Measurements from ENCODE around the gene MRPL47. TPM values are rescaled to one million over a fixed set of nuclear protein-coding genes. Genes with fewer than 3 reads are reported as not detected.

MRPL47 gene
- polyA plus RNA-seq, 1 of the 3 experiments (the other 2 are of a cell fraction), result 37.8 TPM

- TF ChIP-seq REST (IDR thresholded peaks at IDR 0.05; ENCODE audit: low read depth, low read length) (no peak), NRF1 (IDR thresholded peaks at IDR 0.05; ENCODE audit: low read depth, low read length) (no peak), GABPA (IDR thresholded peaks at IDR 0.05; ENCODE audit: low read depth) (no peak), RCOR1 (IDR thresholded peaks at IDR 0.05; ENCODE audit: low read length) (0 out of 2 replicates have a peak, but pooled peaks have one; percentile 19), MEF2A (IDR thresholded peaks at IDR 0.05; ENCODE audit: borderline replicate concordance, low read depth) (peak; percentile 80), FOXM1 (IDR thresholded peaks at IDR 0.05; ENCODE audit: low read depth) (peak; percentile 79), RXRA (IDR thresholded peaks at IDR 0.05; ENCODE audit: borderline replicate concordance, low read depth) (peak; percentile 63; the same call in 1 of the 2 replicates), TAF1 (IDR thresholded peaks at IDR 0.05; ENCODE audit: borderline replicate concordance, low read depth, low read length) (no peak; the same call in 1 of the 2 replicates), POLR2AphosphoS5 (IDR thresholded peaks at IDR 0.05; ENCODE audit: low read depth, low read length) (peak; percentile 68), YY1 (IDR thresholded peaks at IDR 0.05; ENCODE audit: low read depth) (no peak), FOXJ3 (CRISPR knock-in tag; IDR thresholded peaks at IDR 0.05) (no peak), RFX5 (IDR thresholded peaks at IDR 0.05; ENCODE audit: low read length) (no peak)
Measured at GRCh38 chr3:179613807-179614206, 9.4 kb upstream of the MRPL47 start (continued).

- ChIA-PET CTCF (no interaction called here), POLR2A (no interaction called here)
- WGBS (ENCODE audit: low lambda C conversion rate), result 99% methylated on average over 4 of the region's 4 CpGs
- Histone ChIP-seq H3K9me2 (no peaks in the 10 kb centered on the region), H3K4me2 (no peak overlapping the region), H3K4me3 (ENCODE audit: low read depth in 2 of 2, low read length in 1 of 2) (no peak overlapping the region), H3K27me3 (ENCODE audit: insufficient read depth) (no peaks in the 10 kb centered on the region), H3K27ac (ENCODE audit: low read depth in 2 of 2, low read length in 1 of 2) (no peak overlapping the region), H3F3A (replicated peaks; ENCODE audit: insufficient read depth) (peaks cover 31% of the 10 kb centered on the region), H3K79me2 (ENCODE audit: insufficient read depth) (peaks cover 79% of the 10 kb centered on the region), H2AFZ (ENCODE audit: low read depth) (no peak overlapping the region), H3K9ac (no peak overlapping the region), H3K4me1 (ENCODE audit: control insufficient read depth in 1 of 2, insufficient read depth in 2 of 2, low read depth in 1 of 2, low read length in 1 of 2) (peaks cover 11 to 13% of the 10 kb centered on the region in 2 experiments; a peak in 3 of 4 replicates), H4K20me1 (ENCODE audit: insufficient read depth) (no peaks in the 10 kb centered on the region), H3K36me3 (replicated peaks in 1 of 2; ENCODE audit: control insufficient read depth in 1 of 2, insufficient read depth in 2 of 2, low read length in 1 of 2) (peaks cover 17 to 19% of the 10 kb centered on the region in 2 experiments), H3K9me3 (no peaks in the 10 kb centered on the region)
- DNase-seq, result no peak
- no peak for TF ChIP-seq TAF1 (IDR thresholded peaks at IDR 0.05; ENCODE audit: borderline replicate concordance, low read depth, low read length)
- no peak for TF ChIP-seq MEF2A (IDR thresholded peaks at IDR 0.05; ENCODE audit: borderline replicate concordance, low read depth)
- no peak for TF ChIP-seq REST (IDR thresholded peaks at IDR 0.05; ENCODE audit: low read depth, low read length)
- TF ChIP-seq ZBTB33 (IDR thresholded peaks at IDR 0.05; ENCODE audit: borderline replicate concordance, low read depth), result no peak
- no peak for TF ChIP-seq IRF3 (IDR thresholded peaks at IDR 0.05; ENCODE audit: low read depth, low read length)
- TF ChIP-seq GABPA (IDR thresholded peaks at IDR 0.05; ENCODE audit: low read depth), result no peak
- no peak for TF ChIP-seq USF2 (IDR thresholded peaks at IDR 0.05; ENCODE audit: borderline replicate concordance, low read depth, low read length)
- TF ChIP-seq RFX5 (IDR thresholded peaks at IDR 0.05; ENCODE audit: low read length), result no peak
- TF ChIP-seq USF1 (IDR thresholded peaks at IDR 0.05; ENCODE audit: borderline replicate concordance, low read depth), result no peak
- TF ChIP-seq NRF1 (IDR thresholded peaks at IDR 0.05; ENCODE audit: low read depth, low read length), result no peak
- TF ChIP-seq JUND (IDR thresholded peaks at IDR 0.05), result no peak
- no peak for TF ChIP-seq EP300 (IDR thresholded peaks at IDR 0.05; ENCODE audit: borderline replicate concordance in 1 of 2, low read depth in 1 of 2, low read length in 1 of 2)
Measured at GRCh38 chr3:179610066-179610465, 5.6 kb upstream of the MRPL47 start.

Measured in SK-N-SH (cell line).